GM18519 (cell line): Measurements from ENCODE around the gene SLC8B1.

ENCODE experiments used
- ATAC-seq: cut with Tn5 transposase; IDR thresholded peaks from one replicate; pipeline ENCODE4 v1.9.1; 2021; ENCODE audit warnings: mild to moderate bottlenecking, moderate library complexity; ENCODE audit not compliant: unreplicated experiment, low FRiP score

SLC8B1 gene

GRCh38 chr12:113296557-113297213 is 38.2 kb downstream of the SLC8B1 start:
- no peak for ATAC-seq

- ATAC-seq = no peak
Measured at GRCh38 chr12:113295886-113296556, 38.9 kb downstream of the SLC8B1 start.

DNA sequence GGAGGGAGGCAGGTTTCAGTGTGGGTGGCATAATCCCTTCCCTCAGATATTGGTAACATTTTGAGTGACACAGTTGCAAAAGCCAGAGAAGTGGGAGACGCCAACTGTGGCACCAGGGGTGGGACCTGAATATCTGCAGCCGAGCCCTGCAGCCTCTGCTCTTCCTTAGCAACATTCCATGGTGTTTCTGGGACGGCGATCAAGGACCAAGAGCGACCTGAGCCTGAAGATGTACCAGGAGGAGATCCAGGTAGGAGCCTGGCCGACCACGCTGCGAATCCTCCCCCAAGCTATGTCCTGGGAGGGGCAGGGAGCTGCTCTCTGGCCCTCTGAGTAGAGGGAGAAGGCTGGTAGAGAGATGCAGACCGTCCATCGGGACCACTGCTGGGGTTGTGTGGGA is 41.8 kb downstream of the SLC8B1 start:
- no peak for ATAC-seq

GRCh38 chr12:113292547-113292946 is 42.4 kb downstream of the SLC8B1 start:
- no peak for ATAC-seq

DNA sequence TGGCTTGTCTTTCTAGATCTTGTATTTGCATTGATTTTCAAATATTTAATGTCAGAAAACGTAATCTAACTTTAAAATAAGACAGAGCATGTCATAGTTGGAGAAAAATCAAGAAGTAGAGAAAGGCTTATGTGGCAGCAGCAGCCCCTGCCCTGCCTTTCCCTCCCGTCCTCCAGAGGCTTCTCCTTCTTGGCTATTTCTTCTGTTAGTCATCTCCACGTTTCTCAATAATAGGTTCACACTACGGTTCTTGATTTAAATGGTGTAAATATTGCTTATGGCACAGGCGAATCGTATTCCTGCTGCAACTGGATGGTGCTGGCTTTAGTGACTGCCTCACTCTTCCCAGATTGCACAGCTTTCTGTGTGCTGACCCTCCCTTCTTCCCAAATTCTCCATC is 42.8 kb downstream of the SLC8B1 start:
- ATAC-seq = no peak

DNA sequence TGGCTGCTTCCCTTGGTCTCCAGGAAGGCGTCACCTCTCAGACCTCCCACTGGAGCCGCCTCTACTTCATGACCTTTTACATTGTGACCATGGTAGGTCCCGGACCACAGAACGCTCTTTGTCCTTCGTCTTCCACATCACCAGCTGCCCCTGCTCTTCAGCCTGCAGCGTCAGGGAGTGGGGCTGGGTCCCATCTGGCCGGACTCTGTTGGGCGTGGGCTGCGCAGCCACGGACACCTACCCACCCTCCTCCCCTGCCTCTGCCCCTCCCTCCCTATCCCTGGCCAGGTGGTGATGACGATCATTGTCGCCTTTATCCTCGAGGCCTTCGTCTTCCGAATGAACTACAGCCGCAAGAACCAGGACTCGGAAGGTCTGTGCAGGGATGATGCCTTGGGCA is 43.3 kb downstream of the SLC8B1 start:
- ATAC-seq = no peak

DNA sequence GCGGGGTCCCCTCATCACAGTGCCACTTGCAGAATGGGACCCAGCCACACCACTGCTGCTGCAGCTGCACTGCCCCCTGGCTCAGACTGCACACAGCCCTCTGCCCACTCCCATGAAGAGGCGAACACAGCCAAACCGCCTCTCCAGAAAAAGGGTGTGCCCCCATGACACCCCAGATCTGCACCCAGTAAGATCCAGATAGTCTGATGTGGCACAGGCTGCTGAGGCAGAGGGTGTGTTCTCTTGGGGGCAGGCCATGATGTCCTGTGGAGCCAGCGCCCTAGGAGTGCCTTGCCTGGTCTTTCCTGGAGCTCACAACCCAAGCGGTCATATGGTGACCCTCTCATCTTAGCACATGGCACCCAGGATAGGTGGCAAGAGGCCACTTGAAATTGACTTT is 44.4 kb downstream of the SLC8B1 start:
- ATAC-seq = no peak

GRCh38 chr12:113289361-113289760 is 45.5 kb downstream of the SLC8B1 start:
- no peak for ATAC-seq

GRCh38 chr12:113287899-113288282 is 47.0 kb downstream of the SLC8B1 start:
- ATAC-seq = no peak

DNA sequence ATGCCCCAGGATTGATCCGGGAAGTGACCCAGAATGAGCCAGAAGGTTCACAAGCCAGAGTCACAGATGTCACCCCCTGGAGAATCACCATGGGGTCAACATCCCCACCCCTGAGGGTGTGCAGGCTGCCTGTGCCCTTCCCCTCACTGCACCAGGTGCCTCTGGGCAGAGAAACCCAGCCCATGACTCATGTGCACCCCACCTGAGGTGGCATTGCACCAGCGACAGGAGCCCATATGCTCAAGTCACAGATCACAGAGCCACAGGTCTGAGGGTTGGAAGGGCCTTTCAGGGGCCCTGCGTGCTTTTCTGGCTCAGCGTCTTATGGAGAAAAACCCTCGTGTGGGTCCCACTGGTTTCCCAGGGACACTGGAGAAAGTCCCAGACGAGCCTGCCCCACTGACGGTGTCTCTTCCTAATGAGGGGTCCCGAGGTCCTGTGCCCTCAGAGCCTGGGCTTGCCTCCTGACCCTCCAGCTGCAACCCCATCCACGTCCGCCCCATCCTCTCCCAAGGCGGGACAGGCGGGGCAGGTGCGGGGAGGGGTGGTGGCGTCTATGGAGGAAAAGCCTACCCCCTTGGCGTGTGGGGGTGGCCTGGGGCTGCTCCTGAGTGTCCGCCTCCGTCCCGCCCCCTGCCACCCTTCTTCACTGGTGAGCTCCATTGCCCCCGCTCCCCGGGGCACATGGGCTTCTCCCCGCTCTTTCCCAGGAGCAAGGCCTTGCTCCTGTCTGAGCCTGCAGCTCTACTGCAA is 47.6 kb downstream of the SLC8B1 start:
- ATAC-seq = no peak

- no peak for ATAC-seq
Measured at GRCh38 chr12:113286712-113287111, 48.2 kb downstream of the SLC8B1 start.

- no peak for ATAC-seq
Measured at GRCh38 chr12:113285679-113286610, 49.0 kb downstream of the SLC8B1 start.

- ATAC-seq = no peak
Measured at GRCh38 chr12:113284751-113285150, 50.2 kb downstream of the SLC8B1 start.

DNA sequence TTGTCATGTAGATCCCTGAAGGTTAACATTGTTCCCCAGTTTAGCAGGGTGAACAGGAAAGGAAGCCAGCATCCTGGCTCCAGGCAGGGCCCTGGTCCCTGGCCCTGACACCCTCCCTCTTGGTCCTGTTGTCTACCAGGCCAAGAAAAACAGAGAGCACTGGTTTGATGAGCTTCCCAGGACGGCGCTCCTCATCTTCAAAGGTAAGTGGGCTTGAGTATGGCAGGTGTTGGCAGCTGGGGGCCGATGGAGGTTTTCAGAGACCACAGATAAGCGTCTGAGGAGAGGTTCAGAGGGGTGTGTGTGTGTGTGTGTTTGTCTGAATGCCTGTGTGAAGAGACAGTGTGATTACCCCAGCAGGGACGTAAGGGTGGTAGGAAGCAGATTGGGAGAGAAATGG is 56.3 kb downstream of the SLC8B1 start:
- no peak for ATAC-seq

DNA sequence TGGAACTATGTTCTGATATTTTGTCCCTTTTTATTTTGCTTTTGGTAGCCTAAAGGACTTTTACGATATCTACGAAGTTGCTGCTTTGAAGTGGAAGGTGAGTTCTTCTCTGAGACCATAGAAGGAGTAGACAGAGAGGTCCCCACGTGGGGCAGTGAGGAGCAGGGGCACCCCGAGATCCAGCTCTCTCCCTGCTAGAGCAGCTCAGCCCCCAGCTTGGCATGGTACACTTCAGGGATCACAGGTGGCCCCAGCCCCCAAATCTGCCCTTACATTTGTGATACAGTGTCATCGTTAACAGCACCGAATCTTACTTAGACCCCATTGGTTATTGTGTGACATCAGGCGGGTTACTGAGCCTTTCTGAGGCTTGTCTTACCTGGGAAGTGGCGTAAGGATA is 56.8 kb downstream of the SLC8B1 start:
- ATAC-seq = no peak

DNA sequence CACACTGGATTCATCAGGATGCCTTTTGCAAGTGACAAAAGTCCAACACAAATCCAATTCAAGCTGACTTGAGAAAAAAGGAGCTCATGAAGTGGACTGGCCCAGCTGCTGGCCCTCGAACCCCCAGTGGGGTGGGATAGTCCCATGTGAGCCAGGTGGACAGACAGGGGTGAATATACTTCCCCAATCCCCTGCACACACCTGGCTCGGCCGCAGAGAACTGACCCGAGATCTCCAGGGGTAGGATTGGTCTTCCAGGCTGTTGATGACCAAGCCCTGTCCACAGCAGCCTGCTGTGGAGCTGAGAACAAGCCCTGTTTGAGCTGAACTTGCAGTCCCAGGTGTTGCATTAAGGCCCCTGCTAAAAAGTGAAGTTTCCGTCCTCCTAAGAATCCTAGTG is 57.4 kb downstream of the SLC8B1 start:
- no peak for ATAC-seq

- ATAC-seq = no peak
Measured at GRCh38 chr12:113276946-113277500, 57.9 kb downstream of the SLC8B1 start.

DNA sequence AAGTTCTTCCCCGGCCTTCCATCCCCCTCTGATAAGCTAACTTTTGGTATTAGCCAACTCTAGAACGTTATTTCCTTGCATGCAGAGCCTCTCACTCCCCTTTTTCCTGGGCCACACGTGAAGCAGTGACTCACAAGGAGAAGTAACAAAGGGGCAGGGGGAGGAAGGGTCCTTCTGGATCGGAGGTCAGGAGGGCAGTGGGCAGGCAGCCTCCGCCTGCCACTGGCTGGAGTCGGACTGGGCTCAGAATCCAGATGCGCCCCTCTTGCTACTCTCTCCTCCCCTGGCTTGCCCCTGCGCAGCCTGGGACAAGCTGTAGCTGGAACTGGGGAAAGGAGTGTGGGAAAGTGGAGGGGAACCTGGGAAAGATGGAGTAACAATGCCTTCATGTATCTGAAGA is 58.6 kb downstream of the SLC8B1 start:
- ATAC-seq = no peak

GRCh38 chr12:113274848-113275247 is 60.1 kb downstream of the SLC8B1 start:
- no peak for ATAC-seq

GRCh38 chr12:113273053-113273725 is 61.7 kb downstream of the SLC8B1 start:
- ATAC-seq = no peak
